ENCODE data around the gene SLC35A2.

The SLC35A2 gene

DNA sequence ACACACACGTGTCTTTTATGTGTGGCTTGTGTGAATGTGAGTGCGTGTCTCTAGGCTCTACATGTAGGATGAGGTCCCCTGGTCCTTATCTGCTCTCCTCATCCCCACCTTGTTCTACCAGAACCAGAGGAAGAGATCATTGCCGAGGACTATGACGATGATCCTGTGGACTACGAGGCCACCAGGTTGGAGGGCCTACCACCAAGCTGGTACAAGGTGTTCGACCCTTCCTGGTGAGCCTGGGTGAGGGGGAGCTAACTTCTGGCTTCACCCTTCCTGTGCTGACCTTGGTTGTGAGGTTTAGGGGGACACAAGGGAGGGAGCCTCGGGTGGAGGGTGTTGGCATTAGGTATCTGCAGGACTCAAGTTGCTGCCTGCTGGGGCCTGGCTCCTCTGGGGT, 10.4 kb downstream of the SLC35A2 start:
- DNase-seq (ENCODE audit: low spot score), result no peak
- TF ChIP-seq, protein P1, sequence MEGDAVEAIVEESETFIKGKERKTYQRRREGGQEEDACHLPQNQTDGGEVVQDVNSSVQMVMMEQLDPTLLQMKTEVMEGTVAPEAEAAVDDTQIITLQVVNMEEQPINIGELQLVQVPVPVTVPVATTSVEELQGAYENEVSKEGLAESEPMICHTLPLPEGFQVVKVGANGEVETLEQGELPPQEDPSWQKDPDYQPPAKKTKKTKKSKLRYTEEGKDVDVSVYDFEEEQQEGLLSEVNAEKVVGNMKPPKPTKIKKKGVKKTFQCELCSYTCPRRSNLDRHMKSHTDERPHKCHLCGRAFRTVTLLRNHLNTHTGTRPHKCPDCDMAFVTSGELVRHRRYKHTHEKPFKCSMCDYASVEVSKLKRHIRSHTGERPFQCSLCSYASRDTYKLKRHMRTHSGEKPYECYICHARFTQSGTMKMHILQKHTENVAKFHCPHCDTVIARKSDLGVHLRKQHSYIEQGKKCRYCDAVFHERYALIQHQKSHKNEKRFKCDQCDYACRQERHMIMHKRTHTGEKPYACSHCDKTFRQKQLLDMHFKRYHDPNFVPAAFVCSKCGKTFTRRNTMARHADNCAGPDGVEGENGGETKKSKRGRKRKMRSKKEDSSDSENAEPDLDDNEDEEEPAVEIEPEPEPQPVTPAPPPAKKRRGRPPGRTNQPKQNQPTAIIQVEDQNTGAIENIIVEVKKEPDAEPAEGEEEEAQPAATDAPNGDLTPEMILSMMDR (IDR thresholded peaks at IDR 0.05; ENCODE audit: extremely low read depth, missing control alignments), result no peak

DNA sequence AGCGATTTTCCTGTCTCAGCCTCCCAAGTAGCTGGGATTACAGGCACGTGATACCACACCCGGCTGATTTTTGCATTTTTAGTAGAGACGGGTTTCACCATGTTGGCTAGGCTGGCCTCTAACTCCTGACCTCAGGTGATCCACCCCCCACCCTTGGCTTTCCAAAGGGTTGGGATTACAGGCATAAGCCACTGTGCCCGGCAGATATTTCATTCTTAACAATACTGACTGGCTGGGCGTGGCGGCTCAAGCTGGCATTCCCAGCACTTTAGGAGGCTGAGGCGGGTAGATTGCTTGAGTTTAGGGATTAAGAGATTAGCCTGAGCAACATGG, 12.4 kb downstream of the SLC35A2 start:
- TF ChIP-seq, protein P1 (IDR thresholded peaks at IDR 0.05; ENCODE audit: extremely low read depth, missing control alignments), result no peak
- DNase-seq (ENCODE audit: low spot score), result no peak

DNA sequence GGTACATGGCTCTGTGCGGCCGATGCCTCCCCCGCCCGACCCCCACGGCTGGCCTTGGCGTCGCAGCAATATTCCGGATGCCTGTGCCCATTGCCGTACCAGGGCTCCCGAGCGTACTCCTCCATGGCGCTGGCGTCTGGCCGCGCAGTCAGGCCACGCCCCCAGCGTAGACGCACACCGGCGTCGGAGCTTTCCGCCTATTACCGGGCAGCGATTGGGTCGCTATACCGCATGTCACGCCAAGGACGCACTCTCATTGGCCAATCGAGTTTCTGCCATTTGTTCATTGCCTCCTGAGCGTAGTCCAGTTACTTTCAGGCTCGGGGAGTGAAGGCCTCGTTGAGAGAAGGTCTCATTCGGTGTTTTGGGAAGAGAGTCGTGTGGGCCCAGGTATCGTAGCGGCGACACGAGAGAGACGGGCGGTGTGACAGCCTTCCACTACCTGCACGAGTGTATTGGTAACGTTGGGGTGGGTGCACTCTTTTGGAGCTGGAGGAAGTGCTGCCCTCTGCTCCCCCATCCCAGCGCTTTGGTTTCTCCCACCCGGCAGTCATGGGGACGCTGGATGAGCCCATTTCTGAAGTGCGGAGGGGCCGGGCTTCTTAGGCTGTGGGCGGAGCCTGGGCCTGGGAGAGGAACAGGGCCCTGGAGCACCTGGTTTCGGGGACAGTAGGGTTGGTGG, 13.7 kb downstream of the SLC35A2 start, which contains the start of the genes PQBP1 and TIMM17B:
TSS of gene PQBP1 (plus strand) at position 306 of the 682 bp plus-strand sequence. CDS start 580 bp downstream, outside the sequence.
TSS of gene TIMM17B (minus strand) at position 144 of the 682 bp plus-strand sequence. CDS start at position 125, 19 bp downstream.
- TF ChIP-seq, protein P1 (IDR thresholded peaks at IDR 0.05; ENCODE audit: extremely low read depth, missing control alignments), result no peak

DNA sequence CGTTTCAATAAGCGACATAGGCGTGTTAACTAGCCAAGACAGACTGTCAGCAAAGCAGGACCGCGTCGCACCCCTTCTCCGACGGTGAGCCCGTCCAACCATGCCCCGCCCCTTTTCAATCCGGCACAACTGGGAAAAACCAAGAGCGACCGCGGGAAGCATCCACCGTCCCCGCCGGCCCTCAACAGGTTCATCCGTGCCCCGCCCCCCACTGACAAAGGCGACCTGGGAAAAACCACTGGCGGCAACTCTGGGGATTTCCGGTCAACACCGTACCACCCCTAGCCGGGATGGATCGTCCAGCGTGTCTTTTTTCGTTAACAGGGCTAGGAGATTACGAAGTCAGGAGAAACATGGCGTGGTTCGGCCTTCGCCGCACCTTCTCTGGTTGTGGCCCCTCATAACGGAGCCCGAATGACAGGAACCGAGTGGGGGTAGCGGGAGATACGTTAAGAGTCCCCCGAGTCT, 14.3 kb downstream of the SLC35A2 start:
- TF ChIP-seq, protein P1 (IDR thresholded peaks at IDR 0.05; ENCODE audit: extremely low read depth, missing control alignments), result no peak
- DNase-seq (ENCODE audit: low spot score), result no peak

More for the DNA sequence above, 13.7 kb downstream of the SLC35A2 start, which contains the start of the genes PQBP1 and TIMM17B:
- peak; percentile 85 for DNase-seq (ENCODE audit: low spot score)

- no peak for DNase-seq (ENCODE audit: low spot score)
- TF ChIP-seq, protein P1 (IDR thresholded peaks at IDR 0.05; ENCODE audit: extremely low read depth, missing control alignments), result no peak
These were observed 14.8 kb downstream of the SLC35A2 start for GRCh38 chrX:48896611-48897011.

GRCh38 chrX:48894891-48895290, 16.6 kb downstream of the SLC35A2 start:
- DNase-seq (ENCODE audit: low spot score), result no peak
- TF ChIP-seq, protein P1 (IDR thresholded peaks at IDR 0.05; ENCODE audit: extremely low read depth, missing control alignments), result no peak

- TF ChIP-seq, protein P1 (IDR thresholded peaks at IDR 0.05; ENCODE audit: extremely low read depth, missing control alignments), result no peak
- DNase-seq (ENCODE audit: low spot score), result no peak
These were observed 17.7 kb downstream of the SLC35A2 start for GRCh38 chrX:48893556-48894348.
